SK-N-SH treated with all-trans-retinoic acid at 6 μM for 48 hours (cell line): ENCODE data around the gene NGDN.

Experiments
- ATAC-seq: fragments of 200-7000 bp; cut with Tn5 transposase; 3 replicates; pipeline ENCODE4 v1.9.1; 2020; ENCODE audit warnings: mild to moderate bottlenecking, moderate library complexity
- ARNTL ChIP-seq: fragments of 450-650 bp; formaldehyde crosslinking; IDR thresholded peaks from 2 replicates; pipeline ENCODE4 v1.5.0; 2020; ENCODE audit warnings: low read depth, mild to moderate bottlenecking, moderate library complexity, borderline replicate concordance
- BACH2 ChIP-seq: fragments of 250-450 bp; sonication (Bioruptor Pico); IDR thresholded peaks from 2 replicates; pipeline ENCODE4 v1.9.0; 2021; ENCODE audit warnings: mild to moderate bottlenecking, borderline replicate concordance
- CREB5 ChIP-seq: fragments of 250-450 bp; sonication (Bioruptor Pico); IDR thresholded peaks from 2 replicates; pipeline ENCODE4 v1.5.1; 2020; ENCODE audit warnings: low read depth, mild to moderate bottlenecking, moderate library complexity
- CSDC2 ChIP-seq: fragments of 250-450 bp; sonication (Bioruptor Pico); IDR thresholded peaks from 2 replicates; pipeline ENCODE4 v1.5.0; 2020; ENCODE audit warnings: mild to moderate bottlenecking, moderate library complexity
- CSRNP3 ChIP-seq: fragments of 250-450 bp; sonication (Bioruptor Pico); IDR thresholded peaks from 2 replicates; pipeline ENCODE4 v1.5.1; 2021; ENCODE audit warnings: mild to moderate bottlenecking, moderate library complexity
- GLIS3 ChIP-seq: fragments of 250-450 bp; sonication (Bioruptor Pico); IDR thresholded peaks from 2 replicates; pipeline ENCODE4 v1.5.0; 2020; ENCODE audit warnings: mild to moderate bottlenecking, moderate library complexity
- ISL1 ChIP-seq: fragments of 250-450 bp; sonication (Bioruptor Pico); IDR thresholded peaks from 2 replicates; pipeline ENCODE4 v2.1.2; 2022; ENCODE audit warnings: mild to moderate bottlenecking, moderate library complexity
- OSR1 ChIP-seq: fragments of 250-450 bp; sonication (Bioruptor Pico); IDR thresholded peaks from 2 replicates; pipeline ENCODE4 v1.8.0; 2022; ENCODE audit warnings: moderate library complexity, mild to moderate bottlenecking, inconsistent platforms
- PATZ1 ChIP-seq: fragments of 250-450 bp; sonication (Bioruptor Pico); IDR thresholded peaks from 2 replicates; pipeline ENCODE4 v1.8.0; 2020; ENCODE audit warnings: mild to moderate bottlenecking, moderate library complexity, borderline replicate concordance
- POU6F1 ChIP-seq: fragments of 250-450 bp; sonication (Bioruptor Pico); IDR thresholded peaks from 2 replicates; pipeline ENCODE4 v1.8.0; 2021; ENCODE audit warnings: low read depth, mild to moderate bottlenecking, moderate library complexity, borderline replicate concordance
- PPARA ChIP-seq: fragments of 250-450 bp; sonication (Bioruptor Pico); IDR thresholded peaks from 2 replicates; pipeline ENCODE4 v1.5.0; 2020; ENCODE audit warnings: mild to moderate bottlenecking, borderline replicate concordance
- RARB ChIP-seq: fragments of 250-450 bp; sonication (Bioruptor Pico); IDR thresholded peaks from 2 replicates; pipeline ENCODE4 v1.8.0; 2021; ENCODE audit warnings: mild to moderate bottlenecking, moderate library complexity
- SNAI2 ChIP-seq: fragments of 250-450 bp; sonication (Bioruptor Pico); IDR thresholded peaks from 2 replicates; pipeline ENCODE4 v1.5.0; 2020; ENCODE audit warnings: mild to moderate bottlenecking, moderate library complexity
- TCF4 ChIP-seq: fragments of 250-450 bp; sonication (Bioruptor Pico); IDR thresholded peaks from 2 replicates; pipeline ENCODE4 v1.8.0; 2021; ENCODE audit warnings: mild to moderate bottlenecking, moderate library complexity, borderline replicate concordance
- TOX ChIP-seq: fragments of 250-450 bp; sonication (Bioruptor Pico); IDR thresholded peaks from 2 replicates; pipeline ENCODE4 v1.8.0; 2021; ENCODE audit warnings: mild to moderate bottlenecking, moderate library complexity, borderline replicate concordance
- ZC3H10 ChIP-seq: fragments of 250-450 bp; sonication (Bioruptor Pico); IDR thresholded peaks from 2 replicates; pipeline ENCODE4 v1.5.1; 2021; ENCODE audit warnings: mild to moderate bottlenecking, moderate library complexity
- ZFP3 ChIP-seq: fragments of 250-450 bp; sonication (Bioruptor Pico); IDR thresholded peaks from 2 replicates; pipeline ENCODE4 v1.5.0; 2020; ENCODE audit warnings: mild to moderate bottlenecking, moderate library complexity
- ZFP30 ChIP-seq: fragments of 450-650 bp; formaldehyde crosslinking; IDR thresholded peaks from 2 replicates; pipeline ENCODE4 v1.5.0; 2022; ENCODE audit warnings: mild to moderate bottlenecking, moderate library complexity
- ZNF565 ChIP-seq: fragments of 450-650 bp; formaldehyde crosslinking; conservative IDR thresholded peaks from 2 replicates; pipeline ENCODE4 v1.5.0; 2020; ENCODE audit warnings: low read depth, mild to moderate bottlenecking, moderate library complexity
- ZNF70 ChIP-seq: fragments of 450-650 bp; formaldehyde crosslinking; IDR thresholded peaks from 2 replicates; pipeline ENCODE4 v1.5.0; 2020; ENCODE audit warnings: mild to moderate bottlenecking, moderate library complexity
- ZNF8 ChIP-seq: fragments of 450-650 bp; formaldehyde crosslinking; IDR thresholded peaks from 2 replicates; pipeline ENCODE4 v1.5.0; 2020; ENCODE audit warnings: mild to moderate bottlenecking, moderate library complexity

Gene NGDN

GRCh38 chr14:23485326-23485725, 15.8 kb downstream of the NGDN start:
- TF ChIP-seq GLIS3 (CRISPR knock-in tag) = no peak
- no peak for TF ChIP-seq ZNF565 (CRISPR knock-in tag)
- TF ChIP-seq TOX (CRISPR knock-in tag) = no peak
- no peak for TF ChIP-seq POU6F1 (CRISPR knock-in tag)
- no peak for TF ChIP-seq RARB (CRISPR knock-in tag)
- TF ChIP-seq, all 23 proteins: peak for 0
- no peak for ATAC-seq

GRCh38 chr14:23486036-23486435, 16.5 kb downstream of the NGDN start:
- no peak for ATAC-seq

GRCh38 chr14:23487216-23487615, 17.7 kb downstream of the NGDN start:
- no peak for ATAC-seq
- no peak for TF ChIP-seq ZNF8 (CRISPR knock-in tag)
- no peak for TF ChIP-seq POU6F1 (CRISPR knock-in tag)
- TF ChIP-seq ZC3H10 (CRISPR knock-in tag) = no peak
- no peak for TF ChIP-seq GLIS3 (CRISPR knock-in tag)
- TF ChIP-seq CREB5 (CRISPR knock-in tag) = no peak
- no peak for TF ChIP-seq CSDC2 (CRISPR knock-in tag)

More at GRCh38 chr14:23486036-23486435, 16.5 kb downstream of the NGDN start:
- no peak for TF ChIP-seq ZC3H10 (CRISPR knock-in tag)
- no peak for TF ChIP-seq SNAI2 (CRISPR knock-in tag)
- TF ChIP-seq PATZ1 (CRISPR knock-in tag) = no peak
- TF ChIP-seq POU6F1 (CRISPR knock-in tag) = no peak
- no peak for TF ChIP-seq GLIS3 (CRISPR knock-in tag)
- TF ChIP-seq ZFP3 (CRISPR knock-in tag) = no peak
- no peak for TF ChIP-seq OSR1 (CRISPR knock-in tag)
- no peak for TF ChIP-seq CREB5 (CRISPR knock-in tag)
- TF ChIP-seq ZFP30 = no peak
- no peak for TF ChIP-seq ARNTL (CRISPR knock-in tag)
- no peak for TF ChIP-seq RARB (CRISPR knock-in tag)
- TF ChIP-seq ISL1 (CRISPR knock-in tag) = no peak
- no peak for TF ChIP-seq BACH2 (CRISPR knock-in tag)
- no peak for TF ChIP-seq CSRNP3 (CRISPR knock-in tag)
- no peak for TF ChIP-seq TOX (CRISPR knock-in tag)
- no peak for TF ChIP-seq PPARA (CRISPR knock-in tag)
- no peak for TF ChIP-seq CSDC2 (CRISPR knock-in tag)
- TF ChIP-seq ZNF8 (CRISPR knock-in tag) = no peak
- TF ChIP-seq TCF4 (CRISPR knock-in tag) = no peak
- TF ChIP-seq ZNF70 (CRISPR knock-in tag) = no peak
